ENCODE results near the gene STX10. TPM values are rescaled to one million over a fixed set of nuclear protein-coding genes. Genes with fewer than 3 reads are reported as not detected.

STX10 gene
- total and polyA plus RNA-seq, 9 of the 15 experiments (the other 6 are each of a cell fraction or from before 2014, with no cell fraction given): 0.51 to 66.3 (median 31.0) TPM

- no peaks in the 10 kb centered on the region for H4K20me1 ChIP-seq (replicated peaks; ENCODE audit: control insufficient read depth, insufficient read depth, low read length)
- peak overlapping the region; percentile 88 to 97 for H3K9ac ChIP-seq (ENCODE audit: insufficient read depth in 1 of 2, low read depth in 2 of 2, low read length in 2 of 2)
- POLR2A ChIA-PET: interaction anchor here (0.6 to 4.9 kb wide), 11 partner anchors 8 to 226 kb away, joined by 3 to 45 read pairs (median 3); partner anchors contain the start of genes IER2, STX10 and TRMT1
- no peaks in the 10 kb centered on the region for H3K9me1 ChIP-seq (ENCODE audit: control insufficient read depth, insufficient read depth, low read length)
- BruUV-seq (replicated peaks): no TSS peak
- peak overlapping the region; percentile 81 for H2AFZ ChIP-seq (ENCODE audit: low read depth, low read length)
- intact Hi-C loops (cut with micrococcal nuclease): no loop called here
- peaks cover 7% of the 10 kb centered on the region; the same call in 2 of the 3 replicates for H3K79me2 ChIP-seq (ENCODE audit: control insufficient read depth, insufficient read depth, low read length)
- no peaks in the 10 kb centered on the region; the same call in 2 of the 3 replicates for H3K36me3 ChIP-seq (ENCODE audit: control insufficient read depth, insufficient read depth, low read length)
- H3K4me3 ChIP-seq: peak overlapping the region; percentile 48
- CTCF ChIA-PET (ENCODE audit: low intra/inter-chr PET ratio): no interaction called here
- DNase-seq (ENCODE audit: extremely low read depth in 1 of 4, low spot score in 3 of 4): peak; percentile 63 to 92 (median 73)
- no peaks in the 10 kb centered on the region for H3K27me3 ChIP-seq (ENCODE audit: control insufficient read depth in 2 of 2, insufficient read depth in 2 of 2, low read length in 2 of 2)
- in situ Hi-C loops (cut with MboI): no loop called here
- peak; percentile 71 for ATAC-seq
- H3K4me1 ChIP-seq (replicated peaks in 1 of 2; ENCODE audit: control insufficient read depth in 2 of 2, insufficient read depth in 2 of 2, low read length in 2 of 2): peaks cover 35 to 60% of the 10 kb centered on the region in 2 experiments
- H3K4me2 ChIP-seq (ENCODE audit: insufficient read depth, low read length): peak overlapping the region; percentile 96
- H3K9me3 ChIP-seq (replicated peaks; ENCODE audit: control insufficient read depth, insufficient read depth, low read depth, low read length): no peaks in the 10 kb centered on the region
- 1% methylated on average over 19 of the region's 20 CpGs for WGBS (ENCODE audit: insufficient coverage, low coverage, missing lambda C conversion rate)
- peak overlapping the region; percentile 98 for H3K27ac ChIP-seq (ENCODE audit: extremely low read depth, low read depth, low read length)
- FAIRE-seq: peak; percentile 46
- no peak for TF ChIP-seq ETS2 (tag; IDR thresholded peaks at IDR 0.05; ENCODE audit: borderline replicate concordance, poor library complexity, severe bottlenecking)
- TF ChIP-seq NR2C1 (IDR thresholded peaks at IDR 0.05): 0 out of 2 replicates have a peak, but pooled peaks have one; percentile 2
- TF ChIP-seq NR2C1 (tag; IDR thresholded peaks at IDR 0.05): no peak
- TF ChIP-seq RBBP5 (IDR thresholded peaks at IDR 0.05; ENCODE audit: borderline replicate concordance, insufficient read depth, low read length, poor library complexity, severe bottlenecking): peak; percentile 47
- TF ChIP-seq NR0B1 (IDR thresholded peaks at IDR 0.05; ENCODE audit: partially characterized antibody): no peak
- TF ChIP-seq PTBP1 (IDR thresholded peaks at IDR 0.05; ENCODE audit: low read depth, low read length): no peak
- TF ChIP-seq SRSF3 (IDR thresholded peaks at IDR 0.05; ENCODE audit: insufficient read depth, low read length): no peak
- peak; percentile 23 for TF ChIP-seq EGR1 (conservative IDR thresholded peaks at IDR 0.05)
- TF ChIP-seq HEY1 (CRISPR knock-in tag; IDR thresholded peaks at IDR 0.05; ENCODE audit: borderline replicate concordance): no peak
- 0 out of 4 replicates have a peak, but pooled peaks of 1 of the 2 experiments have one; percentile 6 for TF ChIP-seq RAD21 (CRISPR knock-in tag; conservative IDR thresholded peaks at IDR 0.05 in 1 of 2, IDR thresholded peaks at IDR 0.05 in 1 of 2)
- no peak for TF ChIP-seq NFE2 (IDR thresholded peaks at IDR 0.05; ENCODE audit: low read depth)
- TF ChIP-seq HMGN3 (IDR thresholded peaks at IDR 0.05; ENCODE audit: borderline replicate concordance, extremely low read depth, insufficient read length, low read depth, low read length): peak; percentile 72
- TF ChIP-seq, protein P1, sequence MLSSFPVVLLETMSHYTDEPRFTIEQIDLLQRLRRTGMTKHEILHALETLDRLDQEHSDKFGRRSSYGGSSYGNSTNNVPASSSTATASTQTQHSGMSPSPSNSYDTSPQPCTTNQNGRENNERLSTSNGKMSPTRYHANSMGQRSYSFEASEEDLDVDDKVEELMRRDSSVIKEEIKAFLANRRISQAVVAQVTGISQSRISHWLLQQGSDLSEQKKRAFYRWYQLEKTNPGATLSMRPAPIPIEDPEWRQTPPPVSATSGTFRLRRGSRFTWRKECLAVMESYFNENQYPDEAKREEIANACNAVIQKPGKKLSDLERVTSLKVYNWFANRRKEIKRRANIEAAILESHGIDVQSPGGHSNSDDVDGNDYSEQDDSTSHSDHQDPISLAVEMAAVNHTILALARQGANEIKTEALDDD (IDR thresholded peaks at IDR 0.05): peak; percentile 58
- peak; percentile 47; the same call in 1 of the 2 replicates for TF ChIP-seq DMBX1 (CRISPR knock-in tag; IDR thresholded peaks at IDR 0.05; ENCODE audit: borderline replicate concordance)
- peak; percentile 31; the same call in 1 of the 2 replicates for TF ChIP-seq ELF4 (CRISPR knock-in tag; IDR thresholded peaks at IDR 0.05)
- TF ChIP-seq MECOM (CRISPR knock-in tag; IDR thresholded peaks at IDR 0.05): 0 out of 2 replicates have a peak, but pooled peaks have one; percentile 3
- TF ChIP-seq FUS (optimal IDR thresholded peaks at IDR 0.05; ENCODE audit: low read depth, low read length): no peak
- TF ChIP-seq POLR2A (conservative IDR thresholded peaks at IDR 0.05): peak; percentile 72
- TF ChIP-seq IRF2 (CRISPR knock-in tag; IDR thresholded peaks at IDR 0.05): no peak
These were observed 13.6 kb upstream of the STX10 start for GRCh38 chr19:13163609-13164342.

All from K562 (cell line).